Tibial nerve (tissue), 3 donors: Measurements from ENCODE around the gene CACNA2D2.

Source experiments
- CTCF ChIP-seq, 5 experiments: fragments of 200-600 bp in 3 of 5; fragments of 450-650 bp in 2 of 5; sonication (generic) in 3 of 5; IDR thresholded peaks; one replicate each; pipeline ENCODE4 v1.5.1; 2016 to 2019; ENCODE audit warnings: antibody characterized with exemption in 5 of 5, mild to moderate bottlenecking in 3 of 5, moderate library complexity in 2 of 5
- POLR2A ChIP-seq, 2 donors: fragments of 450-650 bp; IDR thresholded peaks; one replicate each; pipeline ENCODE4 v1.6.1; 2017; ENCODE audit warnings: antibody characterized with exemption in 2 of 2, mild to moderate bottlenecking in 2 of 2, moderate library complexity in 2 of 2

GRCh38 chr3:50357481-50357880, 146.0 kb downstream of the CACNA2D2 start:
- TF ChIP-seq POLR2A (IDR thresholded peaks at IDR 0.05) (no peak), CTCF (IDR thresholded peaks at IDR 0.05) (no peak)
